Skin of body (tissue), 2 donors: ENCODE data around the gene MAPKBP1. TPM values are rescaled to one million over a fixed set of nuclear protein-coding genes. Genes with fewer than 3 reads are reported as not detected.

Experiments used
- DNase-seq: peaks from one replicate; lab custom pipeline; 2025; lab: John Stamatoyannopoulos, UW
- total RNA-seq: library from RNA; depleted of rRNA; stranded (reverse); fragments of >200 nt; gene quantifications from one replicate; pipeline ENCODE4 v1.2.3, GENCODE V29; 2014

The MAPKBP1 gene
- total RNA-seq, 1 donor from 2014 or later: 22.6 TPM

GRCh38 chr15:41782371-41783282 lies 8.3 kb downstream of the MAPKBP1 start:
- DNase-seq: no peak

GRCh38 chr15:41783296-41783695 lies 9.0 kb downstream of the MAPKBP1 start:
- no peak for DNase-seq

DNA sequence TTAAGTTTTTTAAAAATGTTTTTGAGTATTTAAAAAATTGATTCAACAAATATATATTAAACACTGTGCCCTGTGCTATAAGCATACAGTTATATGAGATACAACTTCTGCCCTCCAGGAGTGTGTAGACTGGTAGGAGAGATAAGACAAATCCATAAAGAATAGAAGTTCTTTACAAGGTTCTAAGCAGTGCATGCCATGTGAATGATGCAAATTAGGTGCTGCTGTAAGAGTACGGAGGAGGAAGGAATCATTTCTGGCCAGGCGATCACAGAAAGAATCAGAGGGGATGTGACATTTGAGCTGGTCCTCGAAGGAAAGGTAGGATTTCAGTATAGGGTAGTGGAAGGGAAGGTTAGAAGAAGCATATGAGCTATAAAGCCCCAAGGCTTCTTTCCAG lies 14.0 kb downstream of the MAPKBP1 start:
- no peak for DNase-seq

- no peak for DNase-seq
Observed at GRCh38 chr15:41789236-41789635, 15.0 kb downstream of the MAPKBP1 start.

DNA sequence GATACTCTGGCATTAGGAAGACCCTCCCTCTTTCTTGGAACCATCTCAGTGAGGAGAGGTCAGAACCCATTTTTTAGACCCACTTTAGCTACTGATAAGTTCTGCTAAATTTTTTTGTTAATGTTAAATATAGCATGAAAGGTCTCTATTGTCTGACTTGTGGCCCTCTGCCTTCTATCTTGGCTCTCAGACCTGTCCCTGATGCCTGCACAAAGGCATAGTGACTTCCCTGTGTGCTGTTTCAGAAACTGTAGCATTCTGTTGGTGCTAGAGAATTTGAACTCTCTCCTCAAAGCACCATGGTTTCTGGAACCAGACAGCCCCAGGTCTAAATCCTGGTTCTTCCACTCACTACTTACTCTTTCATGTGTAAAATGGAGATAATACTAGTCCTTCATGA lies 15.4 kb downstream of the MAPKBP1 start:
- DNase-seq: no peak

- DNase-seq: no peak
Observed at GRCh38 chr15:41790169-41790568, 15.9 kb downstream of the MAPKBP1 start.

DNA sequence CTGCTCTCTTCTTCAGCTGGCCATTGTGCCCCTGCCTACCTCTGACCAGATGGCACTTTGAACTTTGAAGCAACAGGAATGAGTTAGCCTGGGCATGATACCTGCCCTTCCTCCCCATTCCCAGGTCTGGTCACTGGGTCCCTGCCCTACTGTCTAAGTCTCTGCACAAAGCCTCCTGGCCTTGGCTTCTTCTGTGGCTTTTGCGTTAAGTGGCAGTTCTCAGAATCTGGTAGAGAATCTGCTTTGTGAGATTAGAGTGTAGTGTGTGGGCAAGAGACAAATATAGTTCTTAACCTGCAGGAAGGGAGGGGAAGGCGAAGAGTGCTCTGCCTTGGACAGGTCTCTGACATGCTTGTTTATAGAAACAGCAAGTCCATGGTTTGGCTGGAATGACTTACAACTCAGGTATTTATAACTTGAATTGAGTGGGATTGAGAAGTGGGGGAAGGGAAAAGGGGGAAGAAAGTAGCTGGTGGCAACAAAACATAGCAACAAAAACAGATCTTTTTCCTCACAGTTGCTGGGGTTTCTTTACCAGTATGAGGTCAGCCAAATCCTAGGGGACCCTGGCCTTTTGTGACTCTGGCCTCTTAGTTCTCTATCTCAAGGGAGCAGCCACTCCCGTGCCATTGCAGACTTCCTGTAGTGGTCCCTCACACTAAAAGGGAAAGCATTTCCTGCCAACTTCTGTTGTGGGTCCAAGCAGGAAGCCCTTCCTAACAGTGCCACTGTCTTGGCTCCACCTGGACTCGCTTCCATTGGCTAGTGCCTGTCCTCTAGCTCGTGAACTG lies 16.7 kb downstream of the MAPKBP1 start:
- DNase-seq: peak; percentile 22

DNA sequence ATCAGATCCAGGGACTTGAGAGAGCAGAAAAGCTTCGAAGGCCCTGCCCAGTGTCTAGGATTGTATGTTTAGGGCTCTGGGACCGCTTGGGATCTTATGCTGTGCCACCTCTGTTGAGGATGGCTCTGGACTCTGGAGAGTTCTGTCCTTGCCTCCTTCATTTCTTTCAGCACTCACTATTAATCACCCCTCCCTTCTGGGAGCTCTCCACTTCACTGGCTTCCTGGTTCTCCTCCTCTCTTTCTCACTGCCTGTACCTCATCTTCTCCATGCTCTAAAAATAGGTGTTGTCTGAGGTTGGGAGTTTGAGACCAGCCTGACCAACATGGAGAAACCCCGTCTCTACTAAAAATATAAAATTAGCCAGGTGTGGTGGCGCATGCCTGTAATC lies 17.3 kb downstream of the MAPKBP1 start:
- no peak for DNase-seq

- DNase-seq: no peak
Observed at GRCh38 chr15:41792000-41792637, 17.8 kb downstream of the MAPKBP1 start.

GRCh38 chr15:41794081-41794480 lies 19.8 kb downstream of the MAPKBP1 start:
- DNase-seq: peak; percentile 82

- peak; percentile 84 for DNase-seq
Observed at GRCh38 chr15:41795996-41796856, 21.9 kb downstream of the MAPKBP1 start.

DNA sequence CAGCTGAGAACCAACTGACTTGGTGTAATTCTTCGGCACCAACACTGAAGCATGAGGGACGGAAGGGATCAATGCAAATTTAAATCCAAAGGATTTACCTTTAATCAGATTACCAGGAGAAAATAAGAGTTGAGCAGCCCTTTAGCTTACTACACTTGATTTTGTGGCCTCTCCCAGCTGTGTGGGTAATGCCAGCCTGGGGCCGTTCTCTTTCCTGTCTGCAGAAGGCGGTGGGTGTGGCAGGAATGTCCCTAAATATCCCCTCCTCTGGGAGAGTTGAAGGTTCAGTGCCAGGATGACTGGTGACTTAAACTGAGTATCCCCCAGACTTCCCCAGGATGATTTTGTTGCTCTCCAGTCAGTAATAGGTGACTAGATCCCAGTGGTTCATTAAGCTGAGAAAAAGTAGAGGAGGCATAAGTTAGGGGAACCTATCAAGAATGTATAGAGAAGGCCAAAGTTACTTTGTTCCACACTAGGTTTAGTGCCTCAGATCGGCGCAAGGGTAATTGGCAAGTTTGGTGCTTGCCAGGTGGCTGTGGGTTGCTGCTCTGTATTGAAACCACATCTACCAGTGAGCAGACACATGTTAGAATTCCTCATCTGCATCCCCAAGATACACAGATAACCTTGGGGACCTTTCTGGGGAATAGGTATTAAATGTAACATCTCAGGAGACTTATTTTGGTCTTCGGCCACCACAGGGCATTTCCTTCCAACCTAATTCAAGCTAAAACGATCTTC lies 23.1 kb downstream of the MAPKBP1 start:
- no peak for DNase-seq

DNA sequence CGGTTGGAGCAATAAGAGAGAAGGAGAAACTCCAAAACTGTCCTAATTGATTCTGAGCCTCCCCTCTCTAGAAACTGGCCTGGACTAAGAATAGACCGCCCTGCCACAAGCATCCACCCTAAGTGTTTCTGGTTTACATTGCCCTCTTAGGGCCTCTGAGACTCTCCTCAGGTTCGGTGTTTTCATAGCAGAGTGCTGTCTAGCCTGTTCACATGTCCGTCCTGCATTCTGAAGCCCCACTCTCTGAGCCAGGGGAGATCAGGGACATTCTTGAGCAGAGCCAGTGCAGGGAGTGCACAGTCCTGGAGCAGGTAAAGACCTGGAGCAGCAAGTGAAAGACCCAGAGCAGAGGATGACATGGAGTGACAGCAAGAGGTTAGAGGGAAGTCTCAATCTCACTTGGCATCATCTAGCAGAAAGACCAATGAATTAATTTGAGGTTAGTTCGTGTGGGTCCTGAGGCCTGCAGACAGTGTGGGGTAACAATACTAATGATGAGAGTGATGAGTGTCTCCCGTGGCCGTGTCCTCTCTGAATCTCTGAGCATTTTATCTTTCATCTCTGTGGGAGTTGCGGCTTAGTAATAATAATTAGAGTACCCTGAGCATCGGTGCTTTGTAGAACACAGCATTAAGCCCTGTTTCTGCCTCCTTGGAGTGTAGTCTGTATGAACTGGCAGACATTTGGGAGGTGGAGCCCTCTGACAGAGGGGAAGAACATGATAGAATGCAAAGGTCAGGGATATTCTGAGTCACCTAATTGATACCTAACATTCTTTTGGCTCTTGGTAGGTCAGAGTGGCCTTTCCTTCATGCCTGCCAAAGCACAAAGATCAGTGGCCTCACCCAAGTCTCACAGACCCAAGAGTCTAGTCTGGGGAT lies 24.6 kb downstream of the MAPKBP1 start:
- no peak for DNase-seq

- DNase-seq: no peak
Observed at GRCh38 chr15:41799488-41799805, 25.2 kb downstream of the MAPKBP1 start.

DNA sequence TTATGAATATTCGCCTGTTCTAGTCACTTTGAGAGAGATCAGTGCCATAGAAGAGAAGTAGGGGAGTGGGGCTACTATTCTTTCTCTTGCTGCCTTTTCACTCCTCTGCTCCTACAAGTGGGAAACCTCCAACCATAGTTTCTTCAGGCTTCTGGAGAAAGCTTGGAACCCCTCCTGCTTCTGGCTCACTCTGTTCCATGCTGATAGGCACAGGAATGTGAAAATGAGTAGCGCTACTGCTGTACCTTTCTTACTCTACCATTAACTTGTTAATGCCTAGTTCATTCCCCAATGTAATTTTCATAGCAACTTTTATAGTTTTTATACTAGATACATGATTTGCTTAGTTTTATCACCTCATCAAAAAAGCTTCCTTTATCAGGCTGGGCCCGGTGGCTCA lies 26.9 kb downstream of the MAPKBP1 start:
- DNase-seq: no peak

- DNase-seq: no peak
Observed at GRCh38 chr15:41801850-41802455, 27.7 kb downstream of the MAPKBP1 start.

GRCh38 chr15:41804361-41804760 lies 30.1 kb downstream of the MAPKBP1 start:
- no peak for DNase-seq

GRCh38 chr15:41804916-41805666 lies 30.8 kb downstream of the MAPKBP1 start:
- DNase-seq: no peak
